Astrocyte of the spinal cord (primary cell): ENCODE measurements around the gene MEAK7.
"Not testable (repeated sequence)": the region's sequence is repeated elsewhere in the genome, so short reads cannot be mapped to it uniquely, and the experiment has no call there.

Experiments used
- DNase-seq: peaks from one replicate; pipeline ENCODE4 v3.0.0; 2011; ENCODE audit warnings: low read depth, low spot score
- H3K4me3 ChIP-seq: 2 replicates; pipeline ENCODE4 v1.5.1; 2011; ENCODE audit warnings: low read depth, mild to moderate bottlenecking, low read length, moderate library complexity
- CTCF ChIP-seq: IDR thresholded peaks from 2 replicates; pipeline ENCODE4 v1.5.1; 2012; ENCODE audit warnings: low read depth, mild to moderate bottlenecking, low read length, inconsistent platforms
- in situ Hi-C: cut with HindIII; loops from 2 replicates; pipeline ENCODE4 v1.10.0; 2017; ENCODE audit warnings: low sequenced_read_pairs

MEAK7 gene

GRCh38 chr16:84528322-84528721 lies 23.9 kb upstream of the MEAK7 start:
- no peak overlapping the region for H3K4me3 ChIP-seq
- DNase-seq = no peak
- no peak for TF ChIP-seq CTCF
- in situ Hi-C loops = no loop called here

- no peak for TF ChIP-seq CTCF
- no peak for DNase-seq
- in situ Hi-C loops = no loop called here
Measured at GRCh38 chr16:84527532-84528269, 23.2 kb upstream of the MEAK7 start.

GRCh38 chr16:84526794-84527531 lies 22.5 kb upstream of the MEAK7 start:
- in situ Hi-C loops = no loop called here
- no peak overlapping the region for H3K4me3 ChIP-seq
- DNase-seq = peak; percentile 62
- no peak for TF ChIP-seq CTCF

More at GRCh38 chr16:84527532-84528269, 23.2 kb upstream of the MEAK7 start:
- H3K4me3 ChIP-seq = no peak overlapping the region

GRCh38 chr16:84524941-84525581 lies 20.6 kb upstream of the MEAK7 start:
- H3K4me3 ChIP-seq, in situ Hi-C loops, DNase-seq: not testable (repeated sequence)

- no peak for DNase-seq
- in situ Hi-C loops = no loop called here
- no peak for TF ChIP-seq CTCF
- H3K4me3 ChIP-seq = no peak overlapping the region
Measured at GRCh38 chr16:84524346-84524920, 20.0 kb upstream of the MEAK7 start.

GRCh38 chr16:84521497-84521770 lies 17.0 kb upstream of the MEAK7 start:
- no peak for TF ChIP-seq CTCF
- in situ Hi-C loops = no loop called here

More at GRCh38 chr16:84521497-84521770, 17.0 kb upstream of the MEAK7 start:
- DNase-seq = no peak
- no peak overlapping the region for H3K4me3 ChIP-seq
